GM18502 (cell line): Measurements from ENCODE around the gene FOCAD.

ENCODE experiments used
- ATAC-seq: cut with Tn5 transposase; IDR thresholded peaks from one replicate; pipeline ENCODE4 v1.9.1; 2021; ENCODE audit warnings: mild to moderate bottlenecking; ENCODE audit not compliant: unreplicated experiment, poor library complexity

FOCAD gene

DNA sequence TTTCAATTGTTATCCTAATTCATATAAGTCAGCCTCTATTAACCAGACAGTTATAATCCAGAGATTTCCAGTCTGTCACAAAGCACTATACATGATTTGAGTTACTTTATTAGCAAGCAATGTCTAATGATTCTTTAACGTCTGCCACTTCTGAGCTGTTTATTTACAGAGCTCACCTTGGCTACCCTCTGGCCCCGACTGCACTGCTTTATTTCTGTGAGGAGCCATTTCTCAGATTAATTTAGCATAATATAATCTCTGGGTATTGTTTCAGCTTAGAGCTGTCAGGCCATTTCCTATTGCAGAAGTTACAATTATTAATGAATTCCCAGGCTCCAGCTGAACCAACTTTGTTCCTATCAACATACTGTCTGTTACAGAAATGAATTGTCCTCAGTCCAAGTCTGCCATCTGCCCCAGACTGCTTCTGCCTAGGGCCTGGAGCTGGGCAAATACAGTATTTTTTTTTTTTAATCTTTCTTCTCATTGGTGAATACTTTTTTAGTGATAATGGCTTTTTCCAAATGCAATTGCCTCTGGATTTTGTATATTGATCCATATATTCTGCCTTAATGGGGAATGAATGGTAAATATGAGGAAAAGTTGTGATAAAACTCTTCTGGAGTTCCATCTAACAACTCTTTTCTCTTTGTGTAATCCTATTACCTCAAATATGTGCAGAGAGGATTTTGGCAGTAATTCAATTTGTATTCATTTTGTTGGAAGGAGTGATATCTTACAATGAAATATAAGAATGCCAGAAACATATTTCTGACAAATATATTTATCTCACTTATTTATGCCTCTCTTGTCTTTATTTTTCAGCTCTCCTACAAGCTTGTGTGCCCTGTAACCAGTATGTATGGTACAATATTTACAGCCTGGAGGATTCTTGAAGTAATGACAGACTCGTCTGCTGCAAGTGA is 104.7 kb downstream of the FOCAD start:
- ATAC-seq, result no peak

DNA sequence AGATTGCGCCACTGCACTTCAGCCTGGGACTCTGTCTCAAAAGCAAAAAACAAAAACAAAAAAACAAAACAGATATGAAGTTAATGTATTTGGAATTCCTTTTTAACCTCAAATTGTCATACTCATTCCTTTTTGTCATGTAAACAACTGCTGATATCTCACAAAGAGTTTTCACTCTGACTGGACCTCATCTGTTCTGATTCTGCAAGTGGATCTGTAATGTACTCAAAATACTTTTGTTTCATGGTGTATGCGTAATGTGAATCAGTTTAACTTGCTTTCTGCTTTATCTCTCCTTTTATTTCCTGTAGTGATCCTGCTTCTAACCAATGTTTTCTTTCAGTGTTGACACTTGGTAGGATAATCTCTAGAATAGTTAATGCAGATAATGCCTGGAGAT is 106.7 kb downstream of the FOCAD start:
- no peak for ATAC-seq

DNA sequence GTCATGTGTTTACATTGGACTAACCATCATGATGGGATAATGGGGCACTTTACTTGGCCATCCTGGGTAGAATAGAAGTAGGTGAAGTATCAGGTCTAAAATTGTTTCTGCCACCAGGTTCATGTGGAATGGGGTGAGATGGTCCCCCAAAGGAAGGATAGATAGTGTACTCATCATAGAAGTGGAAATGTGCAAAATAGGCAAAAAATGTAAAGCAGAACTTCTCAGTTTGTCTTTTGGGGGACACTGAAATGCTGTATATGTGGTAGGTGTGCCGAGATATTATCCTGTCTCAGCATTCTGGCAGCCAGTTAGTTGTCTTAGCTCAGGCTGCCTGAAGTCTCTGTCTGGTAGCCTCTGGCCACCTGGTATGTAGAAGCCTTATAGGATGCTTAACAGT is 107.6 kb downstream of the FOCAD start:
- ATAC-seq, result no peak

DNA sequence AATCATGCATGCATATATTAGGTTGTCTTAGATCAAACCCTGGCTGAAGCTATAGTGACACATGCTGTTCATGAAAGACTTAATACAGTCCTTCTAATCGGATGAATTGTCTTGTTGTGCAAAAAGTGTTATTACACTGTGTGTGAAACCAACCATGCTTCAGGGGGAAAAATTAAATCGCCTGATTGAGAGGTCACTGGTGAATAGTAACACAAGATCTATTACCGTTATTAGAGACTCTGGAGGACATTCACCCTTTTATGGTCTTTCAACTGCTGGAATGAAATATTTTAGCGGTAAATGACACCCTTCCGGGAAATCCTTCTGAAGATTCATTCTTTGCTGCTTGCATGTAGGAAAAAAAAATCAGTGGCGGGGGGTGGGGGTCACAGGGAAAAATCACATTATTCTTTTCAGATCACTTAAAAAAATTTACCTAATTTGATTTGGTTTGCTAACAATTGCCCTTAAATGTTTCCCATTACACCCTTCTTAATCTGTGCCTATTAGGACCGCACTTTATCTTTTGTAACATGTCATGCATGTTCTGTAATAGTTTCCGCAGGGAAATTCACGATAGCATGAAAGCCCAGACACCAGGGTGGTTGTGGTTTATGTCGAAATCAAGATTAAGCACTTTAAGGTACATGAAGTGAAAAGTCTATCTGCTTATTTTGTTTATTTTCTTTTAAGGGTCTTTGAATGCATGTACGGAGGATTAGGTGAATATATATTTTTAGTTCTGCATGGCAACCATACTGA is 120.6 kb downstream of the FOCAD start:
- ATAC-seq, result no peak

DNA sequence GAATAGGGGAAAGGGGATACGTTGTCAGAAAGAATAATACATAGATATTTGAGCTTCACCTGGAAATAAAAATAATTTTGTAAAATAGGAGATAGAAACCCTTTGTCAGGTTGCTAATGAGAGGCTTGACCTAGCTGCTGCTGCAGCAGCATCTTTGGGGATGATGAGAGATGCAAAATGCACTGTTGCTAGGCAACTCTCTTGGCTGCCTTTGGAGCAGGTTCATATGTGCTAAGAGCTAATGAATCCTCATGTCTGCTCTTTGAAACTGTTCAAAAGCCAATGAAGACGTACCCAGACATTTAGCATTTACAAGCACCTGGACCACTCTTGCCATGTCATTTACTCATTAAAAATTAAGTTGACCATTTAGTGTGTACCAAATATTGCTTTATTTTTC is 121.7 kb downstream of the FOCAD start:
- no peak for ATAC-seq

DNA sequence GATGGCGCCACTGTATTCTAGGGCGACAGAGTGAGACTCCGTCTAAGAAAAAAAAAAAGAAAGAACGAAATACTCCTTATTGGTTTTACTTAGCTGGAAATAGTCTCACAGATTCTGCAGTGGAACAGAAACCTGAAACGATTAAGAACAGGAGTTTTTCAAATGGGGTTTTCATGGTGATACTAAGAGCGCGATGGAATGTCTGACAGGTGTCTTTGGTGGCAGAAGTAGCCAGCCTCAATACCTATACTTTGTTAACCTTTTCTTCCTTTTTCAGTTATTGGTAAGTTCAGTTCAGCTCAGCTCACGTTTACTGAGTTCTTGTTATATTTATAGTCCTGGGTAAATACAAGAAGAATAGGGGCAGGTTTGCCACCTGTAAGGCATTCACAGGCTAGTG is 123.9 kb downstream of the FOCAD start:
- ATAC-seq, result no peak

DNA sequence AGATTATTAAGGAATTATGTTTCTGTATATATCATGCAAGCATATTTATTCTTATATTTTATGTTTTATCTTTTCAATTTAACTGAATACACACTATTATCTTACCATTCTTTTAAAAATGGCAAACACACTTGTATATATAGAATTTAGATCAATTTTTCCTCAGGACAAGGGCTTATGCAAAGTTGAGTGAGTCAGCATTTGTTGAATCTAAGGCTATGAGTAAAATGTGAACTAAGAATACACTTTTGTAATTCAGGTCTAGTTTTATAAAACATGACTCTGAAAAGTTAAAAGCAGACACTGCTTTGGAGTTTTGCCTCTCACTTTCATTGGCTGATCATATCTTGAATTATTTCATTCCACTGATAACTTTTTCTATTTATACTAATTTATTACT is 127.8 kb downstream of the FOCAD start:
- no peak for ATAC-seq

DNA sequence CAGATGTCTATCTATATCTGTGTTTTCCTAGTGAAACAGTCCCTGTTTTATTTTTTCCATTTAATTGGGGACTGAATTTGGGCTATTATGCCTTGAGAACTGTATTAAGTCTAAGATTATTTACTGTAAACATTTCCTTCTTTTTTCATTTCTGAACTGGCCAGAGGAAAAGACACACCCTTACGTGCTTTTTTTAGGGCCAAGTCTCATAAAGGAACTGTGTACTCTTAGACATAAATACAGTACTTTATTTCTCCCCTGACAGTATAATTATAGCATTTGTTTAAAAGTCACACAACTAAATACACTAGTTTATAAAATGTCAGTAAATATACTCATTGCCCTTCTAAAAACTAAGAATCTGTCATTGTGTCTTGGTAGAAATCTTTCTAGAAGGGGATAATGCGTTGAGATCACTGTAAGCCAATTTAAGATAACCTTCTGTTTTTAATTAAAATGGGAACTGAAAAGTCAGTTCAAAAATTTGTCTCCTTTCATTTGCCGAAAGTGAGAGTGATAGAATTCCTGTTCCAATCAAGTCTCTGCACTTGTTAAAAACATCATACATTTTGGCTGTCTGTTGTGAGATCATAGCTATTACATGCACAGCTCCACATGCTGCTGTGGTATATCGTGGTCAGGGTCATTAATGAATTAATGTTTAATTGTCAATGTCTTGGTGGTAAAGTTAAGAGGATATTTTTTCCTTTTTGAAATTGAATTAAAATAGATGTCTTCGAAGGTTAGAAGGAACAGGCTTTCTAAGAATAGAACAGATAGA is 132.1 kb downstream of the FOCAD start:
- ATAC-seq, result no peak

DNA sequence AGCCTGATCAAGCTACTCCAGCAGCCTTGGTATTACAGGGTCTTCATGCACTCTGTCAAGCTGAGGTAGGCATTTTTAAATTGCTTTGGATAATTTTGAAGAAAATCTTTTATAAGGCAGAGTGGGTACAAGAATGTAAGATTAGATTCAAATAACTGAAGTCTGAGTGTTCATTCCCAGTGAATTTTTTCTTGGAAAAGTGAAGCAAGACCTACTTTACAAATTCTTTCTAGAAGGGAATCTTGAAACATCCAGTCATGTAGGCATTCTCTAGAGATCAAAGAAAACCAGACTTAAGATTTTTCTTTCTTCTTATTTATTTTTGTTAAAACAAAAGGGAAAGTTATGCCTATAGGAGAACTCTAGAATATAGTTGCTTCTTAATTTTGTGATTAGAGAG is 139.0 kb downstream of the FOCAD start:
- no peak for ATAC-seq

DNA sequence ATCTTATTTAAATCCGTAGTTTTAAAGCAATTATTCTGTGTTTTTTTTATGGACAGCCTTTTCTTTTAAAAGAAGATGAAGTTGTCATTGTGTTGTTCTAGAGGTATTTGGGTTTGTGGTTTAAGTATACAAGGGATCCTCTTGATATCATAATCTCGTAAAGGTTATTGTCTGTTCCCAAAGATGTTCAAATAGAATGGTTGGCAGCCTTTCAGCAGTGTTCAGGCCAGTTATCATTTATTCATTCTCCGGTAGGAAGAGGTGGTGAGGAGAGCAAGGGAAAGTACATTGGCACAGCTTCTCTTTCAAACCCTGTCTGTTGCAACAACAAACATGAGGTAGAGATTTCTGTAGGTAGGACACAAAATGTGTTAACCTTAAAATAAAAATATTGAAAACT is 147.0 kb downstream of the FOCAD start:
- no peak for ATAC-seq

DNA sequence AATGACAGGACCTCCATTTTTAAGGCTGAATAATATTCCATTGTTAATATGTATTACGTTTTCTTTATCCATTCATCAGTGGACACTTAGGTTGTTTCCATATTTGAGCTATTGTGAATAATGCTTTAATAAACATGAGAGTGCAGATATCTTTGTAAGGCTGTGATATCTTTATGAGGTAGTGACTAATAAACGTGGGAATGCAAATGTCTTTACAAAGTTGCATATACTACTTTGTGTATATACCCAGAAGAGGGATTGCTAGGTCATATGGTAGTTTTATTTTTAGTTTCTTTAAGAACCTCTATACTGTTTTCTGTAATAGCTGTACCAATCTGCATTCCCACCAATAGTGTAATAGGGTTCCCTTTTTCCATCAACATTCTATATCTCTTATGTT is 148.7 kb downstream of the FOCAD start:
- no peak for ATAC-seq

DNA sequence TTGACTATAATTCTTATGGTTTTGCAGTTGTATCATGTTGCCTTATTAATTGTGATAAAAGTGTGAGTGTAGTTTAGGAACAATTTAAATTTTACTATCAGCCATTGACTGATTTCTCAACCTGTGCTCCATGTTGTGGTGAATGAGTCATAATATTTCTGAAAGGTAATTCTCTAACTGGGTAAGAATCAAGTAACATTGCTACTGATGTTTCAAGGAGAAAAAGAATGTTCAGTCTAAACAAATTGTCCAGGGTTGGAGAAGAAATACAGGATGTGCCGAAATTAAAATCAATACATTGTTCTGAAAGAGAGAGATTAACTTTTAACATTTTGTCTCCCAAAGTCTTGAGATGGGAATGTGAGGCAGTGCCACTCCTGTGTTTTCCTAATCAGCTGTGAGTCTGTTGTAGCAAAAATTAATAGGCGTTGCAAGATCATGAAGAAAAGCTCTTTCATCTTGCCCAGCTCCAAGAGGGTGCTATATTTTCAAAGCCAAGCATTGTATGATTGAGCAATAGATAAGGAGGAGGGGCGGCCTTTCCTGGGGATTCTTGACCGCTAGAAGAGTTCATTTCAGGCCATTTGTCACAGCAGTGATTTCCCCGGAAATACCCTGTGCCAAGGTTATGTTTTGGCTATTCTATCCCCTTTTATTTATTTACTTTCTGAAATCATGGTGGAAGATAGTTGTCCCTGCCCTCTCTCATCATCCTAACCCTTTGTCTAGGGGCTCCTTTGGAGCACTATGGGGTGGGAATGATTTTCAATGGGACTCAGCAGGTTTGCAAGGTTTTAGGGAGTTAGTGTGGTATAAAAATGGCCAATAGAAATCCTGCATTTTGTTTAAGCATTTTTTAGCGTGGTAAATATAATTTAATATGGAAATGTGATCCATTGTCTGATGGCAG is 151.6 kb downstream of the FOCAD start:
- no peak for ATAC-seq

DNA sequence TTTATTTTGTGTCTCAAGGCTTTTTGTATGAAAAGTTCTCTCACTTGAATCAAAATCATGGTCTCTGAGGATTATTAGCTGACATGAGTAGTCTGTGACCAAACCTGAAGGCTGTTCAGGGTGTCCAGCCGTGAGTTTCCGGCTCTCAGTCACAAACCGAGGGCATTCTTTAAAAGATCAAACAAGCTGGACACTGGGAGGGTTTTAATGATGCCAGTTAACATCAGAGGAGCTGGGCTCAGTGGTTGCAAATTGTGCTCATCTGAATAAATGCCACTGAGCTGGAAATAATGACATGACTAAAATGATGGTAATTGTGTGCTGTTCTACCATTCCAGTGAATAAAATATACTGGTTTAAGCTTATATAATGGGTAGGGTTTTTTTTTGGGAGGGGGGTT is 153.1 kb downstream of the FOCAD start:
- no peak for ATAC-seq

DNA sequence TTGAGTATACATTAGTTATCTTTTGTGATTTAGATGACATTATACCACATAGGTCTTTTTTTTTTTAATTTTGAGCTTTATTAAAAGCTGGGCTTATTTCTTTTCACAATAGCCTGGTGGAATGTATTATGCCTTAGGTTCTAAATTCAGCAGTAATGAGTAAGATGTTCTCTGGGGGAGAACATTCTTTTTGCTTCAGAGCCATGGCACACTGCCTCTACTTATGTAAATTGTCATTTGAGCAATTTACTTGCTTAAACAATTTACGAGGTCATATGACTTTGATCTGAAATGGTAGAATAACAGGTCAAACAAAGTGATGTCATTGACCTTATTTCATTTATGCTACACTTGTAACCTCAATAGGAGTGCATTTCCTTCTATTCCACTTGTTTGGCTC is 154.2 kb downstream of the FOCAD start:
- no peak for ATAC-seq

DNA sequence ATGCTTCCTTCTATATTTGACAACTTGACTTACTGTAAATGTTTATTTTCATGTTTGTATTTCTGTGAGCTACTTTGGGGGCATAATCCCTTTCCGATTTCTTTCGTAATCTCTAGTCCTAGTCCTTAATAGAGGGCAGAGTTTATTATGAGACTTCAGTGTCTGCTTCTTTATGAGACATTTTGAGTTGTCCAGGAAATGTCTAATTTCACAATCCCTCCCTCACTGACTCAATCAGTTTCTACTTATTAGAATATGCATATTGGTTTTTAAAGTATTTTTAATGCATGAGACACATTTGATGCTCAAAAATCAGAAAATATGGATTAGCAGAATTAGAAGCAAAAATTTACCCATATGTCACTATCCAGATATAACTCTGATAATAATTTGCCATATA is 160.9 kb downstream of the FOCAD start:
- no peak for ATAC-seq

DNA sequence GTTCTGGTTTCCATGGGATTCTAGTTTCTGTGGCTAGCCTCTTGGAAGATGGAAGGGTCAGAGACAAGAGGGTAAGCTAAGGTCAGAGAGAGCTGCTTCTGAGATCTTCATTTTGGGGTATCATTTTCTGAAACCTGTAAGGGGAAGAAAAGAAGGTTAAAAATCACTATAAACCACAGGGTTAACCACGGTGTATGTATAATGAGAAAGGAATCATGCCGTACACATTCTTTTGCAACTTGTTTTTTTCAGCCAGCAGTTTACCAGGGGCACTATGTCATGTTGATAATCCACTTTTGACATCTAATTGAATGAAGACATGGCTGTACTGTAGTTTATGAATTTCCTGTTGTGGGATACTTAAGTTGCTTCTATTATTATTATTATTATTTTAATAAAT is 164.4 kb downstream of the FOCAD start:
- ATAC-seq, result no peak

DNA sequence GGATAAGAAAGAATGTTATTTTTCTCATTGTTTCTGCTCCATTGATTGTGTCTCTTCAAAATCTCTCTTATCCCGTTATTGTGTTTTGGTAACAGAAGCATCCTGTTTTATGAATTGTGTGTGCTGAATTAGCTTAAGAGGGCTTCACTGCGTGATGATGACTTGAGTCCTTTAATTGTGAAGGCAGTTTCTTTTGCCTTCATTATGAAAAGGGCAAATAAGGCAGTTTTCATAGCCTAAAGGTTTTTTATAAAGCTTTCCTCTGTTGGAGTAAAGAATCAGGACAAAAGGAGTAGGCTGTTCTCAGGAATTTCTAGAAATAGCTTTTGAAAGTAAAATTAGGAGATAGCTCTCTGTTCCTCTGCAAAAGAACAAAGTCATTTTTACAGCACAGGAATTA is 169.8 kb downstream of the FOCAD start:
- ATAC-seq, result no peak

DNA sequence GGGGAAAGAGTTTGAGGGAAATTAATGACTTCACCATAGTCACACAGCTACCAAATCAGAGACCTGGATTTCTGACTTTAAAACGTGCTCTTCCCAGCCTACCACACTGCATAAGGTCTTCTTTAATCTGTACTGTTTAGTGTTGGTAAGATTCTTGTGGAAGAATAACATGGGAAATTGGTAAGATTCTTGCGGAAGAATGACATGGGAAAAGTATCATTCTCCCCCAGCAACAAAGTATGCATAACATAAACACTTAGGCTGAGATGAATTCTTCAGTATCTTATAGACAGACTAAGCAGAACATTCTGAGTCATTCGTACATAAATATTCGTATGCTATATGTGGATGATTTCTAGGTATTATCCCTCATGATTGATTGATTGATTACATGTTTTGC is 170.4 kb downstream of the FOCAD start:
- no peak for ATAC-seq

DNA sequence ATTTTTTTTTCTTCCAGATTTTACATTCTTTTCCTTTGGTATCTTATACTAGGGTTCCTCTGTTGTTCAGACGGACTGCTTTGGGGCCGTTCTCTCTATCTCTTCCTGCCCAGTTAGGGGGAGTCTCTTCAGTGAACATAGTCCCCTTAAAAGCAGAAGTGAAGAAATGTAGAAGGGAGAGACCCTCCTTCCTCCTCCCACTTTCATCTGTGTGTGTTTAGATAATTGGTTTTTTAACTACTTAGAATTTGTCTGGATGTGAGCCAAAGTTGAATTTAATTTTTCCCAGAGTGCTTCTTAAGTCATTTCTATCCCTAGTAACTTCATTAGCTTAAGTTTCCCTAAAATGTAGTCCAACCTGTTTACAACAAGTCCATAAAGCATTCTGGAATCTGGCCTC is 179.9 kb downstream of the FOCAD start:
- no peak for ATAC-seq

DNA sequence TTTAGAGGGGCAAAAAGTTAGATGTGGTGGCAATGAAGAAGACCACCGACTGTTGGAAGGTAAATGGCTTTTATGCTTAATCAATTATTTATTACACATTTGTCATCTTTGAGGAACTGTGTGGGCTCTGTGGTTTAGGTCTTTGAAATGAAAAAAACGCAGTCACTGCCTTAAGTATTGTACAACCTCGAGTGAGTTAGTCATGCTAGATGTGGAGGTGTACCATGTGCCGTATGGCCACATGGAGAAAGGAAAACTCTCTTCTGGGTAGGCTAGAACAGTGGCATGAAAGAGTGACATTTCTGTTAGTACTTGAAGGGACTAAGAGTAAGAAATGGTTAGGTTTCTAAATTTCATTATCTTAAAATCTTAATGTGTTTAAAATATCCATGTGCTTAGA is 181.3 kb downstream of the FOCAD start:
- ATAC-seq, result no peak
